GM18873 (cell line): Measurements from ENCODE around the gene PIK3R2.

Experiments
- ATAC-seq: cut with Tn5 transposase; IDR thresholded peaks from one replicate; pipeline ENCODE4 v1.9.1; 2021; ENCODE audit warnings: mild to moderate bottlenecking, moderate library complexity, moderate number of reproducible peaks; ENCODE audit not compliant: unreplicated experiment, low FRiP score

PIK3R2 gene

DNA sequence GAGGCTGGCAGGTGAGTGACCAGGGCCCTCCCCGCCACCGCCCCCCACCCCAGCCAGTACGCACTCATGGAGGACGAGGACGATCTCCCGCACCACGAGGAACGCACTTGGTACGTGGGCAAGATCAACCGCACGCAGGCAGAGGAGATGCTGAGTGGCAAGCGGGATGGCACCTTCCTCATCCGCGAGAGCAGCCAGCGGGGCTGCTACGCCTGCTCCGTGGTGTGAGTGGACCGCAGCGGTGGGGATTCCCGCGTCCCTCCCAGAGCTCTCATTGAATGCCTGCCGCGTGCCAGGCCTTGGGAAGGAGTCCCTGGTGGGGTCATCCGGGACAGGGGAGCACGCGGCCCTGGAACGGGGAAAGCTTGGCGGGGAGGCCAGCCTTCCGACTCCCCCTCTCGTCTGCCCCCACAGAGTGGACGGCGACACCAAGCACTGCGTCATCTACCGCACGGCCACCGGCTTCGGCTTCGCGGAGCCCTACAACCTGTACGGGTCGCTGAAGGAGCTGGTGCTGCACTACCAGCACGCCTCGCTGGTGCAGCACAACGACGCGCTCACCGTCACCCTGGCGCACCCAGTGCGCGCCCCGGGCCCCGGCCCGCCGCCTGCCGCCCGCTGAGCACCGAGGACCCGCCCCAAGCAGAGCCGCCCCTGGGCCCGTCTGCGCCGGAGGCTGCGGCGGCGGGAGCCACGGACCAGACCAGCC is 15.9 kb downstream of the PIK3R2 start:
- no peak for ATAC-seq

DNA sequence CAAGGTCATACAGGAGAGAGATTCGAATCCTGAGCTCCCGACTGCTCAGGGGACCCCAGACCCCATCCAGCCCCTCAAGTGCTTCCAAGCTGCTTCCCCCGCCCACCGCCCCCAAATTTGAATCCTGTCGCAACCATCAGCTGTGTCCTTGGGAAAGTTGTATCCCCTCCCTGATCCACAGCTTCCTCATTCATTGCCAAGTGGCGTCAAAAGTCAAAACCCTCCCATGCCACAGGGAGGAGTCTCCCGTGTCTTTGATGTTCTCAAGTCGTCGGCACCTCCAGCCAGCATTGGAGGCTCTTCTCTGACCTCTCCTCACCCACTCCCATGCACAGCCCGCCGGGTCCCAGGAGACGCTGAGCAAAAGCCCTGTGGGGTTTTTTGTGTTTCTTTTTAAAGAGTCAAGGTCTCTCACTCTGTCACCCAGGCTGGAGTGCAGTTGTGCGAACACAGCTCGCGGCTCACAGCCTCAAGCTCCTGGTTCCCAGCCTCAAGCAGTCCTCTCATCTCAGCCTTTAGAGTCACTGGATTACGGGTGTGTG is 17.8 kb downstream of the PIK3R2 start:
- no peak for ATAC-seq

DNA sequence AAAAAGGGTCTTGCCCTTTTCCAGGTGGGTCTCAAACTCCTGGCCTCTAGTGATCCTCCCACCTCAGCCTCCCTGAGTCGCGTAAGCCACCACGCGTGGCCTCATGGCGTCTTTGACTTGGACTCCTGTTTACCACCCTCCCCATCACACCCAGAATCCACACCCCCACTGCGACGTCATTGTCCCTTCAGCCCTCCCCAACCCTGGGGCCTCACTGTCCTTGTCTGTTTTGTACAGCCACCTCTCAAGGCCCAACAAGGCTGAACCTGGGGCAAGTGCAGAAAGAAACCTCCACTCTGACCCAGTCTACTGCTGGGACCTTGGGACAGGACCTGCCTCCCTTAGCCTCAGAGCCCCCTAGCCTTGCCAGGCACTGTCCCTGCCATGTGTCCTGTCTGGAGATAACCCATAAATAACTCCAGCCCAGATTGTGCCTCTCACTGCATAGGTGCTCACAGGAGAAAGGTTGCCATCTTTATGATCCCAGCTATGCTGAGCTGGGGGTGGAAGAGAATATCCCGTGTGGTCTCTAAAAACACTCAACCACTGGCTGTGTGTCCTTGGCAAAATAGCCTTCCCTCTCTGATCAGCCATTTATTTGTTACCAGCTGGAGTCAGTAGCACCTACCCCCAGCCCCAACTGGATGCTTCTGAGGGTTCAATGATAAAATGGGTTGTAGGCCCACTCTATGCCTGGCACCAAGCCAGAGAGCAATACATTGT is 18.8 kb downstream of the PIK3R2 start:
- ATAC-seq = no peak

DNA sequence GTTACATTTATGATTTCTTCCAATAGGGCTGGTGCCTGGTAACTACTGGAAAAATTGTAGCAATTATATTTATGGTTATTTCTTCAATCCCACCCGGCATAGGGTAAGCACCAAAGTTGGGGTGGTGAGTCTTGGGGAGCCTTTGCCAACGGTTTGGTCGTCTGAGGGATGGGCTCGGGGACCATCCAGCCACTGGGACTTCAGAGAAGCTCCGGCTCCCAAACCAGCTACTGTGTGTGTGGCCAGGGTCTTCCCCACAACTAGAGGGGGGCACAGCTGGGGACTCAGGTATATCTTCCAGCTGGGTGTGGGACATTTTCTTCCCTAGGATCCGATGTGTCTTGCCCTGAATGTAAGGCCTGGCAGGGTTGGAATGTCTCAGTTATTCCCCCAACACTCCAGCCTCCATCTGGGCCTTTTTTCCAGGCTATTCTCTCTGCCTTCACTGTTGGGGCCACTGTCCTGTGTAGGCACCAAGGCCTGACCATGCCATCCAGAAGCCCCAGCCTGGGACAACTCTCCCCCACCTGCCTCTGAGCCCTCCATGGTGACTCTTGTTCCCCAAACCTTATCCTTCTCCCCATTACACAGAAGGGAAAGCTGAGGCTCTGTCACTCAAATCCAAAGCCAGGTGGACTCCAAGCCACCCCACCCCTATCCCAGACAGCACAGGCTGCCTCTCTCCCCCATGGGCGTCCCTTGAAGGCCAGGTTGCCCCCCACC is 19.5 kb downstream of the PIK3R2 start:
- no peak for ATAC-seq

DNA sequence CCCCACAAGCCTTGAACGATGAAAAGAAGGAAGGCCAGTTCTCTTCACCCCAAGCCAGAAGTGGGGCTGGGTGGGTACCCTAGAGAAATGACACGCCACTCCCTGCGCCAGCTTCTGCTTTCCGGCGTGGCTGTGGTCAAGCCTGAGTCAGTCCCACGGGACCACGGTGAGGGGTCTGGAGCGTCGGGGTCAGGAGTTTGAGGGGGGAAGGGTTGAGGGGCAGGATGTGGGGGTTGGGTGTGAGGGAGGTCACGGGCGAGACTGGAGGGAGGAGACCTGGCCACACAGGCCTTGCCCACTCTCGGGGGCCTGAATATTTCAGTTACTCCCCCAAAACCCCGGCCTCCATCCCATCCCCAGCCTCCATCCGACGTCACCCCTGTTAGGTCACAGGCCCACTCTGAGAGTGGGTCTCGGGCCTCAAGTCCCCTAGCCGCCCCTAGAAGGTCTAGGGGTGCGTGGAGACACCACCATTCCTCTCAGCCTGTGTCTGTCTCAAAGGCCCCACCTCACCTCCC is 20.1 kb downstream of the PIK3R2 start:
- no peak for ATAC-seq

DNA sequence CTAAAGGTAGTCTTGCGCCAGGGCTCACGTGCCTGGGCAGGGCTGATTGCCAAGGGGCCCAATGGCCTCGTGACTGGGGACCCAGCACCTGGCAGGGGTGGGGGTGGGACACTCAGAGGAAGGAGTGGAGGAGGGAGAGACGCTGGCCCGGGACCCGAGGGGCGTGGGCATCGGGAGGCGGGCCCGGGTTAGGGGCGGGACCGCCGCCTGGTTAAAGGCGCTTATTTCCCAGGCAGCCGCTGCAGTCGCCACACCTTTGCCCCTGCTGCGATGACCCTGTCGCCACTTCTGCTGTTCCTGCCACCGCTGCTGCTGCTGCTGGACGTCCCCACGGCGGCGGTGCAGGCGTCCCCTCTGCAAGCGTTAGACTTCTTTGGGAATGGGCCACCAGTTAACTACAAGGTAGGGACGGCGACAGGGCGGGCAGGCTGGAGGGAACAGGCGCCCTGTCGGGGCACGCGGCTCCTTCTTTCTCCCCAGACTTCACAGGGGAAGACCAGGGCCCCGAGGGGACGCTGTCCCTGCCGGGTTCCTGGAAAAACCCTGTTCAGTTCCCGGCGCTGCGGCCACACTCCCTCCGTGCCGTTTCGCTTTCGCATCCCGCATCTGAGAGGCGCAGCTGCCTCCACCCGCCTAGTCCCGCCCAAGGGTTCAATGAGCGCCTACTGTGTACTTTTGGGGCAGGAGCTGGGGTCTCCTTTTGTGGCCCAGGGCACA is 20.8 kb downstream of the PIK3R2 start, which contains the start of gene IFI30:
Gene IFI30, plus strand, starts transcription at position 242 of the 717 bp plus-strand sequence. Its CDS starts 29 bp downstream, at position 271.
- no peak for ATAC-seq

DNA sequence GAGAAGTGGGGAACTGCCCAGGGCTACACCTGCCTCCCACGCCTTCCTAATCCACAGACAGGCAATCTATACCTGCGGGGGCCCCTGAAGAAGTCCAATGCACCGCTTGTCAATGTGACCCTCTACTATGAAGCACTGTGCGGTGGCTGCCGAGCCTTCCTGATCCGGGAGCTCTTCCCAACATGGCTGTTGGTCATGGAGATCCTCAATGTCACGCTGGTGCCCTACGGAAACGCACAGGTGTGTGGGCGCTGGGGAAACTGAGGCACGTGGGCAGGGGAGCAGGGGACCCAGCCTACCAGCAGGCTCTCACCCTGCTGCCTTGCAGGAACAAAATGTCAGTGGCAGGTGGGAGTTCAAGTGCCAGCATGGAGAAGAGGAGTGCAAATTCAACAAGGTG is 22.0 kb downstream of the PIK3R2 start:
- no peak for ATAC-seq

DNA sequence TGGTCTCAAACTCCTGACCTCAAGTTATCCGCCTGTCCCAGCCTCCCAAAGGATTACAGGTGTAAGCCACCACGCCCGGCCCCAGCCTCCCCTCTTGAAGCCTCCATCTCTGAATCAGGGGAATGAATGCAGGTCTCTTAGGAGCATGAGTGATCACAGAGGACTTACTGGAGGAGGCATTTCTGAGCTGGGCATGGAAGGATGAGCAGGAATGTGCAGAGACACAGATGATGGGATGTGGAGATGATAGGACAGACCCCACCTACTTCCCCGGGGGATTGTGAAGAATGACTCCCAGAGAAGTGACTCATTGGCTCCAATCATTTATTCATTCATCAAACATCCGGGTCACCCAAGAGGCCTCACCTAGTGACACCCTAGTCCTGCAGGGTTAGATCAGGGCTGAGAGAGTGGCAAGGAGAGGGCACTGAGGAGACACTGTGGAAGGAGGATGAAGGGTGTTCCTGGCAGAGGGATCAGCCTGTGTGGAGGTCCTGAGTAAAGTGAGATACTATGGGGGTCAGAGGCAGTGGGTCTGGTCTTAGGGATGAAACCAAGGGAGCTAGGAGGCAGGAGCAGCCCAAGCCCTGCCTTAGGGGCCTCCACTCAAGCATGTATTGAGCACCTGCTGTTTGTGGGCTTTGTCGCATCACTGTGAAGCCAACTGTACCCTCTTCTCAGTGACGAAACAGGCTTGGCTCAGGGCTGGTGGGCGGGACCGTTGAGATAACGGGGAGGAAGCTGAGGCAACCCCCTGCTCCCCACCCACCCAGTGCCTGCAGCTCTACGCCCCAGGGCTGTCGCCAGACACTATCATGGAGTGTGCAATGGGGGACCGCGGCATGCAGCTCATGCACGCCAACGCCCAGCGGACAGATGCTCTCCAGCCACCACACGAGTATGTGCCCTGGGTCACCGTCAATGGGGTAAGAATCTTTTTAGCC is 23.7 kb downstream of the PIK3R2 start:
- no peak for ATAC-seq

DNA sequence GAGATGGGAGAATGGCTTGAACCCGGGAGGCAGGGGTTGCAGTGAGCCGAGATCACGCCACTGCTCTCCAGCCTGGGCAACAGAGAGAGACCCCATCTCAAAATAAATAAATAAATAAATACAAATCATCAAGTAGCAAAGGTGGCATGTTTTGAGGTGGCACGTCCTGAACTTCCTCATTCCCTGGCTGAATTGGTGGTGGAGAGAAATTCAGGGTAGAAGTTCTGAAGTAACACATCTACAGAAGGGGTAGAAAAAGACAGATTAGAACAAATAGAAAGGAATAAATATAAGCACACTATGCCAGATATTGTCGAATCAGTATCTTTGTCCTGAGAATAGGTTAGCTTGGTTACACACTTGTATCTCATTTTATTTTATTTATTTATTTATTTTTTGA is 27.0 kb downstream of the PIK3R2 start:
- ATAC-seq = no peak

DNA sequence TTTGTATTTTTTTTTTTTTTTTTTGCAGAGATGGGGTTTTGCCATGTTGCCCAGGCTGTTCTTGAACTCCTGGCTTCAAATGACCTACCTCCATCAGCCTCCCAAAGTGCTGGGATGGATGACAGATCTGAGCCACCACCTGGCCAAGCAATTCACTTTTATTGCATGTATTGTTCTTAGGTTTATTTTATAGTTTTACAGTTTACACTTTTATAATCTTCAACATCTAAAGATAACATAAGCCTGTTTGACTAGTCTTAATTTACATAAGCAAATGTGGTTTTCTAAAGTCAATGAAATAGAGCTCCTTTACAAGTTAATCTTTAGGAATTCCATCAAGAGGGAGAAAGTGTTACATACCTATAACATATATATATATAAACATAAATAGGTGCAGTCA is 30.6 kb downstream of the PIK3R2 start:
- ATAC-seq = no peak

DNA sequence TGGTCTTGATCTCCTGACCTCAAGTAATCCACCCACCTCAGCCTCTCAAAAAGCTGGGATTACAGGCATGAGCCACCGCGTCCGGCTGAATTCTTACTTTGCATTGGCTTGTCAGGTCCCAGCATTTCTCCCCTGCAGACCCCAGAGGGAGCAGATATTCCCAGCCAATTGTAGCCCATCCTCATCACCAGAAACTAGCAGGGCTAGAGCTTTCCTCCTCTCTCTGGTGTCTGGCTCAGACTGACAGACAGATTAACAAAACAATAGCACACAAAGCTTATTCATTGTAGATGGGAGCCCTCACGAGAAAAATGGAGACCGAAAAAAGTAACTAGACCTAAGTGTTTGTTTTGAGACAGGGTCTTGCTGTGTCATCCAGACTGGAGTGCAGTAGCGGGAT is 32.6 kb downstream of the PIK3R2 start:
- no peak for ATAC-seq

DNA sequence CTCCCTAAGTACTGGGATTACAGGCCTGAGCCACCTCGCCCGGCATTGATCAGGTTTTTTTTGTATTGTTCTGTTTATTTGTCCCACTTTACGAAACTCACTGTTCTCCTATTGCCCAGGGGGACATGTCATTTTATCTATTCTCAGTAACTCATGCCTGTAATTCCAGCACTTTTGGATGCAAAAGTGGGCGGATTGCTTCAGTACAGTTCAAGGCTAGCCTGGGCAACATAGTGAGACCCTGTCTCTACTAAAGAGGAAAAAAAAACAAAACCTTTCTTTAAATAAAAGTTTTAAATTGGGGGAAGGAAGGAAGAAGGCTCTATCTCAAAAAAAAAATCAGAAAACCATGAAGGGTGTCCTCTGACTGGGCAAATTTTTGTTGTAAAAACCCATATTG is 37.3 kb downstream of the PIK3R2 start:
- no peak for ATAC-seq

DNA sequence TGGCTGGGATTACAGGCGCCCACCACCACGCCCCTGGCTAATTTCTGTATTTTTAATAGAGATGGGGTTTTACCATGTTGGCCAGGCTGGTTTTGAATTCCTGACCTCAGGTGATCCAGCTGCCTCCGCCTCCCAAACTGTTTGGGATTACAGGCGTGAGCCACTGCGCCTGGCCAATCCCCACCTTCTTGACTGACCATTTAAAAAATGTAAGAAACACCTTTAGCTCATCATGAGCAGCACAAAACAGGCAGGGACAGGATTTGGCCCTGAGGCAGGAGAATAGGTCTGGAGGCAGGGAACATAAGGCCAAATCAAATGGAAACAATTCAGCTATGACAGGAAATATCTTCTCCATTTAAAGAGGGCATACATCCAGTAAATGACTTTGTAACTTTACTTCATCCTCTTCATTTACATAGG is 38.7 kb downstream of the PIK3R2 start:
- ATAC-seq = no peak

DNA sequence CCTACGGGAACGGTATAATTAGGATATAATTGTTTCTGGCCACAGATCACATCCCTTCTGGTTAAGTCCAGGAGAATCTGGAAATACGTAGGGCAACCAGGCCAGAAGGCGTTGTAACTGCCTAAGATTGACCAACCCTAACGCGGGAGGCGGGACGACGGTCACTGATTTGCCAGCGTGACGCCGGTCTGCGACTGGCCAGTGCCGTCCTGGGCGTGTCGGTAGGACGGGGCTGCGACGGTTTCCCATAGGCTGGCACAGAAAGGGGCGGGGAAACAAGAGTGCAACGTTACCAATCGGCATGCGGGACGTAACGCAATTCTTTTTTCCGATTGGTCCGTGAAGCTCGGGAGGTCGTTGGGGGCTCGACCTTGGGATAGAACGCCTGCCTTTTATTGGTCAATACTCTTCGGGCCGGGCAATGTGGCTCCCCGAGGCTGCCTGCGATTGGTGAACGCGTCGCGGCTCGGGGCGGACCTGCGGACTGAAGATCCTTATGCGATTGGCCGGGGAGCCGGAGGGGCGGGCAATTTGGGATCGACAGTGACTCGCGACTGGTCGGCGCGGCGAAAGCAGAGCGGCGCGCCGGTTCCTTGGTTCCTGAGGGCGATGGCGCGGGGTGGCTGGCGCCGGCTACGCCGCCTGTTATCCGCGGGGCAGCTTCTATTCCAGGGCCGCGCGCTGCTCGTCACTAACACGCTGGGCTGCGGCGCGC is 39.9 kb downstream of the PIK3R2 start, which contains the start of gene MPV17L2:
Gene MPV17L2, plus strand, starts transcription at position 546 of the 715 bp plus-strand sequence. Its CDS starts 64 bp downstream, at position 610.
- peak; percentile 82 for ATAC-seq

DNA sequence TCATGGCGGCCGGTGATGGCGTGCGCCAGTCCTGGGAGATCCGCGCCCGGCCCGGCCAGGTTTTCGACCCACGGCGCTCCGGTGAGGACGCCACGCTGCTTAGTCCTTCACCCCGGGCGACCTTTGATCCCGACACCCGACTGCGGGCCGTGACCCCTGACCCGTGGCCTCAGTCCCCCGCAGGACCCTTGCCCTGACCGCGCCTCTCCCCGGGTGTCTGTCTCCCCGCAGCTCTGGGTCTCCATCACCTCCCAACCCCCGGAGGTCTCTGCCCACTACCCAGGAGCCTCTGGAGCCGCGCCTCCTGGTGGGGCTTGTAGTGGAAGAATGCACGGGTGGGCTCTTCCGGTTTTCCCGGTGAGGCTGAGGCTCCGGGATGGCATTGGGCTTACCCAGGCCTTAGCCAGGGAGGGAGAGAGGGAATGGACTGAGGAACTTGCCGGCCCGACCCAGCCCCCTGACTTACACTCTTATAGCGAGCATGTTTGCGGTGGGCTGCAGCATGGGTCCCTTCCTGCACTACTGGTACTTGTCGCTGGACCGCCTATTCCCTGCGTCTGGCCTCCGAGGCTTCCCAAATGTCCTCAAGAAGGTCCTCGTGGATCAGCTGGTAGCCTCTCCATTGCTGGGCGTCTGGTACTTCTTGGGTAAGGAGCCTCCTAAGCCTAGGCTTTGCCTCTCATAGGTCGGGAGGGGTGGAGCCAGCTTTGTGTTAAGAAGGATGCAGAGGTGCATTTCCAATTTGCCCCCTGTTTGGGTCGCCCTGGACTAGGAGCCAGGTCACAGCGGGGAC is 40.6 kb downstream of the PIK3R2 start:
- no peak for ATAC-seq

DNA sequence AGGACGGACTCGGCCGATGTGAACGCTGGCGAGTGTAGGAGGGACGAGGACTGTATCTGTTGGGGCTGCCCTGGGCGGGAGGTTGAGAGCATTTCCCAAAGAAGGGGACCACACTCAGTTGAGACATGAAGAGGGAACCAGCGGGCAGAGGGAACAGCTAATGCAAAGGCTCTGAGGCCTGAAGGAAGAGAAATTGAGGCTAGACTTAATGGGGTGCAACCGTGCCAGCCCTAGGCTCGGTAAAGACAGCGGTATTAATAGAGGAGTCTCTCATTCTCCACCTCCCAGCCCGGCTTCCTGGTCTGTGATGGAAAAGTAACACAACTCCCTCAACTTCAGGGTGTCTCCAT is 41.2 kb downstream of the PIK3R2 start:
- ATAC-seq = no peak

DNA sequence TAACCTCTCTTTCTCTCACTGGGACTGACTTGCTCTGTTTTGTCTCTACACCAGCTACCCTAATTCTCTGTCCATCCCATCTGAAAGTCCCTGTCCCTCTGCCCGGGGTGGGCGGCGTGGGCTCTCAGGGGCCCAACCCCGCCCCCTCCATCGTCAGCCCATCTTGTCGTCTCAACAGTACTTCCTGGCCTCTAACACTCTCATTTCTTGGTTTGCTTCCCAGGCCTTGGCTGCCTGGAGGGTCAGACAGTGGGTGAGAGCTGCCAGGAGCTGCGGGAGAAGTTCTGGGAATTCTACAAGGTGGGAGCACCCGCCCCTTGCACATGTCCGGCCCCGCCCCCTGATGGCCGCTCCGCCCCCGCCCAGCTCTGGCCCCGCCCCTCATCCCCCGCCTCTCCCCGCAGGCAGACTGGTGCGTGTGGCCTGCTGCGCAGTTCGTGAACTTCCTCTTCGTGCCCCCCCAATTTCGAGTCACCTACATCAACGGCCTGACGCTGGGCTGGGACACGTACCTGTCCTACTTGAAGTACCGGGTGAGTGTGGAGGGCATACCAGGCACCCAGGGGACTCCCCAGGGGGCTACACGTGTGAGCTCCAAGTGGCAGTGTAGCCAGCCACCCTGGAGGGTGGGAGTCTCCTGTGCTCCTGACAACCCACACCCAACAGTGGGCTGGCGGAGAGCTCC is 41.7 kb downstream of the PIK3R2 start:
- no peak for ATAC-seq
